ENCODE data around the gene THSD1. TPM values are rescaled to one million over a fixed set of nuclear protein-coding genes. Genes with fewer than 3 reads are reported as not detected.

Gene THSD1
- total RNA-seq, 2 donors from 2014 or later = 2.7 to 4.1 TPM

GRCh38 chr13:52421216-52421615 lies 15.2 kb upstream of the THSD1 start:
- Histone ChIP-seq H3K27ac (no peak overlapping the region), H3K36me3 (peaks cover 29% of the 10 kb centered on the region), H3K27me3 (replicated peaks; ENCODE audit: insufficient read depth) (no peaks in the 10 kb centered on the region), H3K4me1 (ENCODE audit: control insufficient read depth in 1 of 2, low read depth in 2 of 2) (no peaks in the 10 kb centered on the region), H3K9me3 (no peaks in the 10 kb centered on the region), H3K4me3 (no peak overlapping the region)
- no peak for ATAC-seq (ENCODE audit: insufficient number of reproducible peaks, low FRiP score, low read depth)
- TF ChIP-seq CTCF (IDR thresholded peaks at IDR 0.05) = no peak
- DNase-seq (ENCODE audit: low spot score) = no peak

DNA sequence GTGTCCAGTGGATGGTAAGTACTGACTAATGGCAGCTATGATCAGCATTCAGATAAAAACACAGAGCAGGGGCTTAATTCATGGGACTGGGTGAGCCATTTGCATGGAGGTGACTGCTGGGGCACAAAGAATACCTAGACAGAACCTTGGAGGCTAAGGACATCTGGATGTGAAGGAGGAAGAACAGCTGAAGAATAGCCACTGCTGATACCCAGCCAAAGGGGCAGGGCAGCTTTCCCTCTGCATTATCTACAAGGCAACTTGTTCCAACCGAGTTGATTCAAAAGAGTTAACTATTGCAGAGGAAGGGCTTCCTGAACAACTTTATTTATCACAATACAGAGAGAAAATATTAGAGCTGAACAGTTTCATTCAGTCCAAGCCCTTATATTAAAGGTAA lies 13.1 kb upstream of the THSD1 start:
- no peak overlapping the region for H3K4me3 ChIP-seq
- no peak for ATAC-seq (ENCODE audit: insufficient number of reproducible peaks, low FRiP score, low read depth)
- H3K4me1 ChIP-seq (ENCODE audit: control insufficient read depth in 1 of 2, low read depth in 2 of 2) = no peaks in the 10 kb centered on the region
- TF ChIP-seq CTCF (IDR thresholded peaks at IDR 0.05) = no peak
- no peak overlapping the region for H3K27ac ChIP-seq
- no peaks in the 10 kb centered on the region for H3K27me3 ChIP-seq (replicated peaks; ENCODE audit: insufficient read depth)
- DNase-seq (ENCODE audit: low spot score) = no peak
- H3K9me3 ChIP-seq = no peaks in the 10 kb centered on the region
- H3K36me3 ChIP-seq = peaks cover 29% of the 10 kb centered on the region

- H3K4me3 ChIP-seq = no peak overlapping the region
- no peak overlapping the region for H3K27ac ChIP-seq
- ATAC-seq (ENCODE audit: insufficient number of reproducible peaks, low FRiP score, low read depth) (no peak), DNase-seq (ENCODE audit: low spot score) (no peak)
- no peaks in the 10 kb centered on the region for H3K9me3 ChIP-seq
- H3K27me3 ChIP-seq (replicated peaks; ENCODE audit: insufficient read depth) = no peaks in the 10 kb centered on the region
- no peaks in the 10 kb centered on the region for H3K4me1 ChIP-seq (ENCODE audit: control insufficient read depth in 1 of 2, low read depth in 2 of 2)
- peaks cover 28% of the 10 kb centered on the region for H3K36me3 ChIP-seq
- no peak for TF ChIP-seq CTCF (IDR thresholded peaks at IDR 0.05)
Measured at GRCh38 chr13:52414963-52415362, 9.0 kb upstream of the THSD1 start.

DNA sequence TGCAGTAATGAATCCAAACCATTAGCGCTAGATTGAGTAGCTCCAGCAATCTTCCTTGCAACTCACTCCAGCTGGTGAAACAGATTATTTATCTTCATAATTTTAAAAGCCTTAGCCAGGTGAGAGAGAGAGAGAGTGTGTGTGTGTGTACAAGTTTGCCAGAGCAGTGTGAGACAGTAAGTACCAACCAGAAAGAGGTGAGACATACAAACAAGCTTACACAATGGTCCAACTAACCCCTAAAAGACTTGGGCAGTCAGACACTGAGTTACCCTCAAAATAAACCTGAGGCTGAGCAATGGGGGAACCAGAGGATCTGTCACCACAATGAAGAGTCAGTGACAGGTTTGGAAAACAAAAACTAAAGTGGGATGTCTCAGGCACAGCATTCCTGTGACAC lies 8.1 kb upstream of the THSD1 start:
- Histone ChIP-seq H3K9me3 (no peaks in the 10 kb centered on the region), H3K36me3 (peaks cover 27% of the 10 kb centered on the region), H3K27me3 (replicated peaks; ENCODE audit: insufficient read depth) (no peaks in the 10 kb centered on the region), H3K27ac (no peak overlapping the region), H3K4me1 (ENCODE audit: control insufficient read depth in 1 of 2, low read depth in 2 of 2) (no peaks in the 10 kb centered on the region), H3K4me3 (no peak overlapping the region)
- no peak for ATAC-seq (ENCODE audit: insufficient number of reproducible peaks, low FRiP score, low read depth)
- DNase-seq (ENCODE audit: low spot score) = no peak
- TF ChIP-seq CTCF (IDR thresholded peaks at IDR 0.05) = no peak

GRCh38 chr13:52412128-52412527 lies 6.2 kb upstream of the THSD1 start:
- Histone ChIP-seq H3K27ac (no peak overlapping the region), H3K36me3 (peaks cover 18% of the 10 kb centered on the region), H3K27me3 (replicated peaks; ENCODE audit: insufficient read depth) (no peaks in the 10 kb centered on the region), H3K4me3 (no peak overlapping the region), H3K9me3 (no peaks in the 10 kb centered on the region), H3K4me1 (ENCODE audit: control insufficient read depth in 1 of 2, low read depth in 2 of 2) (no peaks in the 10 kb centered on the region)
- ATAC-seq (ENCODE audit: insufficient number of reproducible peaks, low FRiP score, low read depth) (no peak), DNase-seq (ENCODE audit: low spot score) (no peak)
- no peak for TF ChIP-seq CTCF (IDR thresholded peaks at IDR 0.05)
